Fibroblast of the conjunctiva (primary cell): ENCODE results near the gene GARRE1.
"Not testable (repeated sequence)": the region's sequence is repeated elsewhere in the genome, so short reads cannot be mapped to it uniquely, and the experiment has no call there.

Source experiments
- DNase-seq: peaks from one replicate; pipeline ENCODE4 v3.0.0-alpha.2; 2010; ENCODE audit warnings: low read depth

GARRE1 gene, protein sequence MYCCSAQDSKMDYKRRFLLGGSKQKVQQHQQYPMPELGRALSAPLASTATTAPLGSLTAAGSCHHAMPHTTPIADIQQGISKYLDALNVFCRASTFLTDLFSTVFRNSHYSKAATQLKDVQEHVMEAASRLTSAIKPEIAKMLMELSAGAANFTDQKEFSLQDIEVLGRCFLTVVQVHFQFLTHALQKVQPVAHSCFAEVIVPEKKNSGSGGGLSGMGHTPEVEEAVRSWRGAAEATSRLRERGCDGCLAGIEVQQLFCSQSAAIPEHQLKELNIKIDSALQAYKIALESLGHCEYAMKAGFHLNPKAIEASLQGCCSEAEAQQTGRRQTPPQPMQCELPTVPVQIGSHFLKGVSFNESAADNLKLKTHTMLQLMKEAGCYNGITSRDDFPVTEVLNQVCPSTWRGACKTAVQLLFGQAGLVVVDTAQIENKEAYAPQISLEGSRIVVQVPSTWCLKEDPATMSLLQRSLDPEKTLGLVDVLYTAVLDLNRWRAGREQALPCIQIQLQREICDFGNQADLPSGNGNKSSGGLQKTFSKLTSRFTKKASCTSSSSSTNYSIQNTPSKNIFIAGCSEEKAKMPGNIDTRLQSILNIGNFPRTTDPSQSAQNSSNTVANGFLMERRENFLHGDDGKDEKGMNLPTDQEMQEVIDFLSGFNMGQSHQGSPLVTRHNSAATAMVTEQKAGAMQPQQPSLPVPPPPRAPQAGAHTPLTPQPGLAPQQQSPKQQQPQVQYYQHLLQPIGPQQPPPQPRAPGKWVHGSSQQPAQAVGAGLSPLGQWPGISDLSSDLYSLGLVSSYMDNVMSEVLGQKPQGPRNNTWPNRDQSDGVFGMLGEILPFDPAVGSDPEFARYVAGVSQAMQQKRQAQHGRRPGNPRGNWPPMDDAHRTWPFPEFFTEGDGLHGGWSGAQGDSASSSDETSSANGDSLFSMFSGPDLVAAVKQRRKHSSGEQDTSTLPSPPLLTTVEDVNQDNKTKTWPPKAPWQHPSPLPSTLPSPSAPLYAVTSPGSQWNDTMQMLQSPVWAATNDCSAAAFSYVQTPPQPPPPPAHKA (N-terminal part only)

DNA sequence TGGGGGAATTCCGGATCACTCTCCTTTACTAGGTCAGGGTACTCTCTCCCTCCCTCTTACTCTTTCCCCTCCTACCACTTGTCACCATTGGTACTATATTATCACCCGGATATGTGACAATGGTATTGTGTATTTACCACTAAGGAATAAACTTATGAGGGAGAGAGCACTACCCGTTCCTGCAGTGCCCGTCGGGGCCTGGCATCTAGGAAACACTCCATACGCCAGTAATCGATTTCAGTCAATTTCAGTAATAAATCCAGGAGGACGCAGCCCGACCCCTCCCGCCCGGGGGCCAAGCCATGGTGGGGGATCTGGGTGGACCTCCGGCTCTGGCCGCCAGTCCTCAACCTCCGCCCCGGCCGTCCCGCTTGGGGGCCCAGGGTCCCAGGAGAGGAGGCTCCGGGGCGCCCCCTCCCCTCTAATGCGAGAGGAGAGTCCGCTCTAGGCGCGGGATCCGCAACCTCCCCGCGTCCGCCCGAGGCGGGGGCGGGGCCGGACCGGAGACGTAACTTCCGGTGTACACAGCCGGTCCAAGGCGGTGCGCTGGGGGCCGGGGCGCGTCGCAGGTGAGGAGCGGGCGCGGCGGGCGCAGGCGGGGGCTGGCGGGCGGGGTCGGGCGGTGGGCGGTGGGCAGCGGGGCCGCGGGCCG lies at the start of gene GARRE1:
TSS of gene GARRE1 (plus strand) at position 509 of the 652 bp plus-strand sequence. CDS start 45,920 bp downstream, outside the sequence.
- no peak for DNase-seq

DNA sequence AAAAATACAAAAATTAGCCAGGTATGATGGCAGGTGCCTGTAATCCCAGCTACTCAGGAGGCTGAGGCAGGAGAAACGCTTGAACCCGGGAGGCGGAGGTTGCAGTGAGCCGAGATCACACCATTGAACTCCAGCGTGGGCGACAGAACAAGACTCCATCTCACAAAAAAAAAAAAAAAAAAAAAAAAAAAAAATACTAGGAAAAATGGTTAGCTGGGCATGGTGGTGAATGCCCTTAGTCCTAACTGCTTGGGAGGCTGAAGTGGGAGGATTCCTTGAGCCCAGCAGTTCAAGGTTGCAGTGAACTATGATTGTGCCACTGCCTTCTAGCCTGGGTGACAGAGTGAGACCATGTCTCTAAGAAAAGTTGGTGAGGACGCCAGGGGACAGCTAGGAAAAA lies 49.0 kb upstream of the GARRE1 start:
- DNase-seq: not testable (repeated sequence)

DNA sequence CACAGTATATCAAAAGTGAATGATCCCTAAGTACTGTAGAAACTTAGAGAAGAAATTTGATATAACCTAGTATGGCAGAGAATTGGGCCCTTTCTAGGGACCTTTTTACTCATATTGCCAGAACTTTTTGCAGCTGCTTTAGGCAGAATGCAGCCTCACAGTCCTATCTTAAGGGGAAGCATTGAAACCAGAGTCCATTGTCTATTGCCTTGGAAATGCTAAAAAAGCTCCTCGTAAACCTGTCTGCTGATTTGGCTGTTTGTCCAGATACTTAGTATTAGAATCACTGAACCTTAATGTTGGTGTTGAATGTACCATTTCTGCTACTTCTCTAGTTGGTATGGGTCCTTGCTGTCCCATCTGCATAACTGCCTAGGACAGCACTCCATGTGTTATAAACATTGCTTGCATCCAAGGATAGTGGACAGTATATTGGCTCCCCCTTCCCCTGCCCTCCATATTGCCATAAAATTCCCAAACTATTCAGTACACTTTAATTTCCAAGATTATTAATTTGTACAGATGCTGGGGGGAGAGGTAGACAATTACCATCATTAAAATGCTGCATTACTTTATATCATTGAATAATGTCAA lies 46.0 kb upstream of the GARRE1 start:
- DNase-seq: no peak

DNA sequence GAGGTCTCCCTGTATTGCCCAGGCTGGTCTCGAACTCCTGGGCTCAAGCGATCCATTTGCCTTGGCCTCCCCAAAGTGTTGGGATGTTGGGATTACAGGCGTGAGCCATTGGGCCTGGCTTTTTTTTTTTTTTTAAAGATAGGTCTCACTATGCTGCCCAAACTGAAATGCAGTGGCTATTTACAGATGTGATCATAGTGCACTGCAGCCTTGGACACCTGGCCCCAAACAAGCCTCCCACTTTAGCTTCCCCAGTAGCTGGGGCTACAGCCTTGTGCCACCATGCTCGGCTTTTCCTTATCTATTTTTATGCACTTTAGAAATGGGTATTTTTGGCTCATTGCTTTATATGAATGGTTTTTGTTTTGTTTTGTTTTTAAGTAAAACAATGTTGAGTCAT lies 44.6 kb upstream of the GARRE1 start:
- no peak for DNase-seq

DNA sequence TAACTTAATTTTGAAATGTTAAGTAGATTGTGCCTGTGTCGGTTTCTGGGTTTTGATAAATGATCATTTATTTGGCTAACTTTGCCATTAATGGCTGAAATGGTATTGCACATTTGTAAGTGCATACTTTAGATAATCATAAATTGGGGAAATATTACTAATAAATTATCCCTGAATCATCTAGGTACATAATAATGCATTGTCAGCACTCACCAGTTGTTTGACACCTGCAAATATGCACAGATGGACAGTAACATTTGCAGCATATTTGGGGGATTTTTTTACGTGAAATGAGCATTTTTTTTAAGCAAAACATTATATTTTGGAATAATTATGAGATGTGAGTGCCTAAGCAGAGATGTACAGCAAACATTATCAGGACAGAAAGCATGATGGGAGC lies 41.1 kb upstream of the GARRE1 start:
- no peak for DNase-seq

DNA sequence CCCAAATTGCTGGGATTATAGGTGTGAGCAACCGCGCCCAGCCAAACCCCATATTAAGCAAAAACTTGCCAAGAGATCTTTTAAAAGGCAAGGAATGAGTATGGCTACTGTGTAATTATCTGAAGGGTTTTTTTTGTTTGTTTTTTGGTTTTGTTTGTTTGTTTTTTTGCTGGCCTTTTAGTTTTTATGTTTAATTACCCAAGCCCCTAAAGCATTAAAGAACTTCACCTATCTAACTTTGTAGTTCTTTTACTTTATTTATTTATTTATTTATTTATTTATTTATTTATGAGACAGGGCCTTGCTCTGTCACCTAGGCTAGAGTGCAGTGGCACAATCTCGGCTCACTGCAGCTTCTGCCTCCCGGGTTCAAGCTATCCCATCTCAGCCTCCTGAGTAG lies 40.3 kb upstream of the GARRE1 start:
- no peak for DNase-seq

DNA sequence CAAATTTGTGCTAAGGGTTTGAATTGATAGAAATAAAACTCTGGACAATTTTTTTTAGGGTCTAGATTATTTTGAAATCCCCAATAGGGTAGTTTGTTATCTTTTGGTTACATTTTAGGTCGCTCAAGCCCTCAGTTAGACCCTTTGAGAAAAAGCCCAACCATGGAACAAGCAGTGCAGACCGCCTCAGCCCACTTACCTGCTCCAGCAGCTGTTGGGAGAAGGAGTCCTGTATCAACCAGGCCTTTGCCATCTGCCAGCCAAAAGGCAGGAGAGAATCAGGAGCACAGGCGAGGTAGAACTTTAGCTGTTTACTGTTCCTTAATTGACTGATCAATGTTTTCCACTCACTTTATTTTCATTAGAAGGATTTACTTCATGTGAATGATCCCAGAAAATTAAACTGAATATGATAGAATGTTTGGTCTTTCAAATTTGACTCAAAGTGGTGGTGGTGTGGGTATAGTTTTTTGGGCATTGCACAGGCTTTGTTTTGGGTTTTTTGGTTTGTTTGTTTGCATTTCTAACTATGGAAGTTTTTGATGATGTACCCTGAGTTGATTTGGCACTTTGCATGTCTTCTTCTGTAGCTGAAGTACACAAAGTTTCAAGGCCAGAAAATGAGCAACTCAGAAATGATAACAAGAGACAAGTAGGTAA lies 39.2 kb upstream of the GARRE1 start:
- no peak for DNase-seq

DNA sequence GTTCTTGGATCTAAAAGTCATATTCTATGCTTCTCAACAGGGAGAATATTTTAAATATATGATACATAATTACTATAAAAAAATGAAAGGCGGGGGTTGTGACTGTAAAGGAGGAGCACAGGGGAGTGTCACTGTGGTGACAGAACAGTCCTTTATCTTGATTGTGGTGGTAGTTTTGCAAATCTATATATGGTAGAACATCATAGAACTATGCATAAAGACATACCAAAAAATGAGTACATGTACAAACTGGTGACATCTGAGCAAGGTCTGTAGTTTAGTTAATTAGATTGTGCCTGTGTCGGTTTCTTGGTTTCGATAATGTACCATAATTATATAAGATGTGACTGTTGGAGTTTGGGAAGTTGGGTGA lies 38.7 kb upstream of the GARRE1 start:
- DNase-seq: no peak

DNA sequence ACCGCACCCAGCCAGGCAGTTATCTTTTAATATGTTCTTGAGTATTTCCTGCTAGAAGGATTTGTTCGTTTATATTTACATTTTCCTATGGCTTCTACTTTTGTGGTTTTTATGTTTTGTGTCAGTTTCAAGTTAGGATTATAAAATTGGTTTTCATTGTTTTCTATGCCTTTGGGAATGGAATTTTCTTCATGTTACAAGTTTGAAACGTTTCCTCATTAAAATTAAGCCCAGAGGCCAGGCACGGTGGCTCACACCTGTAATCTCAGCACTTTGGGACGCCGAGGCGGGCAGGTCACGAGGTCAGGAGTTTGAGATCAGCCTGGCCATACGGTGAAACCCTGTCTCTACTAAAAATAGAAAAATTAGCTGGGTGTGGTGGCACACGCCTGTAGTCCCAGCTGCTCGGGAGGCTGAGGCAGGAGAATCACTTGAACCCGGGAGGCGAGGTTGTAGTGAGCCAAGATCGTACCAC lies 37.6 kb upstream of the GARRE1 start:
- DNase-seq: not testable (repeated sequence)

DNA sequence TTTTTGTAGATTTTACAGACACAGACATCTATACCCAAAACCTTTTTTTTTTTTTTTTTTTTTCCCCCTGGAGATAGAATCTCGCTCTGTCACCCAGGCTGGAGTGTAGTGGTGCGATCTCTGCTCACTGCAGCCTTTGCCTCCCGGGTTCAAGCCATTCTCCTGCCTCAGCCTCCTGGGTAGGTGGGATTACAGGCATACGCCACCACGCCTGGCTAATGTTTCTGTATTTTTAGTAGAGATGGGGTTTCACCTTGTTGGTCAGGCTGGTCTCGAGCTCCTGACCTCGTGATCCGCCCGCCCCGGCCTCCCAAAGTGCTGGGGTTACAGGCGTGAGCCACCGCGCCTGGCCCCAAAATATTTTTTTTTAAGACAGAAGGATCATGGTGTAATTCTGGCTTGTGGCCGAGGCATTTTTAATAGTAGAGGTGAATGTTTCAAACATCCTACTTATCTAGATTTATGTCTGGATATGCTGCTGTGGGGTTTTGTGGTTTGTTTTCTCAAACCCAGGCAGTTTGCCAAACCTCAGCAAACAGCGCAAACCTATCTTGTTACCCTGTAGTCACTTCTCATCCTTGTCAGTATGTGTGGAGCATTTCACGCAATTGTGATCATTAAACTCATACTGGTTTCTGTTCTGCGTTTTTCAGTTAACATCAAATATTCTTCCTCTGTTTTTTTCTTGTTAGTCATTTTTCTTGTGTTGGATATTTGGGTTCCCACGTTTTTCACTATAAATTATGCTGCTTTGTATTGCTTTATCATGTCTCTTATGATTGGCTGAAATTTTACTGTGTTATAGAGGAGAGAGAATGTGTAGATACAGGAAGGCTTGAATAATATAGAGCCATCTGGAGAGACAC lies 36.2 kb upstream of the GARRE1 start:
- peak; percentile 63 for DNase-seq

DNA sequence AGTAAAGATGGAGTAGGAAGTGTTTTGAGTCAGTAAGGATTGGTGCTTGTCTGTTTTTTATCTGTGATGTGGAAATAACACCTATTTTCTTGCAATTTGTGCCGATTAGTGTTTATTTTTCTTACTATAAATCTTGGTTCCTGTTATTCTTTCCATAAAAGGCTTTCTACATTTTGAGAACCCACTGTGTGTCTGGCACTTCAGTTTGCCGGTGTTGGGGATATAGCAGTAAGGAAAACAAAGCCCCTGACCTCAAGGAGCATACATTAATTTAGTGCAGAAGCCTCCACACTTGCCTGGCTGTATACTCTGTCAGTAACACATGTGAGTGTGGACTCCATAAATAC lies 35.6 kb upstream of the GARRE1 start:
- DNase-seq: no peak

DNA sequence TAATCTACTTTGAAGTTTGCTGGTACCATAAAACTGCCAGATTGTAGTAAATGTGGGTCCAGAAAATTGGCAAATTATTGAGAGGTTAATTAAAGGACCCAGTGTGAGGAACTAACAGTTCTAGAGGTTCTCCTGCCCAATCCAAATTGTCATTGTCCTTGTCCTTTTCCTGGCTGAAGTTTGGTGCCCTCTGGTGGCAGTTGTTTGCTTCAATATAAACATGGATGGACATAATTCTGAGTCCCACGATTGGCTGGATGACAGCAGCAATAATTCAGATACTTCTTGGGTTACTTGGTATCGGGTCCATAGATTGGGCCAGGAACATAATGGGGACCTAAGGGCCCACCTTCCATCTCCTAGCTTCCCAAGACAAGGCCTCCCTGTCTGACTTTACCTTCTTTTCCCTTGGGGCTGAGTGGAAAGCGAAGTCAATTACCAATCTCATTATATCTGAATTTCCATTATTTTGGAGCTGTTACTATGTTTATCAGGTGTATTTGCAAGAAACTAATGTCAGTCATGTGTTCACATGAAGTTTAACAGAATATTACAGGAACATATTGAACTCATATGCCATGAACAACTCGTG lies 33.8 kb upstream of the GARRE1 start:
- DNase-seq: peak; percentile 54

DNA sequence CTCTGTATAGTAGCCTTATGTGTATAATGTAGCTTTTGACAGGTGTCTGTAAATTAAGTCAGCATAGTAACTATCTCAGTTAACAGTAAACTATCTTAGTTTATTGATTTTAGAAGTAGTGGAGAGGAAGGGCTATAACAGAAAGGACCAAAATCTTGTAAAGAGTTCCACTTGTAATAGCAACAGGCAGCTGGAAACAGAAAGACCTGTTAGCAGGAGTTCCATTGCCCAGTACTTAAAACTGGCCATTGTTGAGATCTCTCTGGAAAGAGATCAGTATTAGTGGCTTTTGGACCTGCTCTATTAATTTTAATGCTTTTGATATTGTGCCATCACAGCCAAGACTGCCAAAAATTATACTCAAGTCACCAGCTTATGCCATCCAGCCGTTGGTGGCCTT lies 32.0 kb upstream of the GARRE1 start:
- no peak for DNase-seq

DNA sequence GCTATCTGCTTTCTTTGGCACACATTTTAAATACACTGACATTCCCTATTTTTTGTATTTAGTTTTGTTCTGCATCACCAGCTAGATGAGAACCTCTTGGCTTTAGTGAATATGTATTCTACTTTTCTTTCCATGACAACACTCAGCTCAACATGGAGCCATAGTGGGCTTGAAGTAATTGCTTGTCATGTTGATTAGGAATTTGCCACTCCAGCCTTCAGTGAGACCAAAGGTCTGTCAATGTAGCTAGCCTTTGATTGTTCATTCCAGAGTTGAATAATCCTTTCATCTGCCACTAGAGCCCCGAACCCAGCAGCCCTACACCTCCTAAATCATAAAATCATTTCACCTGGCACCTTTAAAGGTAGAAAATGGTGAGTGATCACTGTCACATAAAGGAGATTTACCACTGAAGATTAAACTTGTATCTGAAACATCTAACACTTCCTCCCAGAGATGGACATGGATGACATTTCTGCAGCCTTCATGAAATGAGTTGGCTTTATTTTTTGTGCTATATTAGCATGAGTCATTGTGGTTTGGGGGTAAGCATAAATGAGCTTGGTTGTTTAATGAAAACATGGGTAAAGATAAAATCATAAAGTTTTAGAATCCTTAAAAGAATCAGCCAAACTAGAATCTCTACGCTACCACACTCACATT lies 29.2 kb upstream of the GARRE1 start:
- no peak for DNase-seq

DNA sequence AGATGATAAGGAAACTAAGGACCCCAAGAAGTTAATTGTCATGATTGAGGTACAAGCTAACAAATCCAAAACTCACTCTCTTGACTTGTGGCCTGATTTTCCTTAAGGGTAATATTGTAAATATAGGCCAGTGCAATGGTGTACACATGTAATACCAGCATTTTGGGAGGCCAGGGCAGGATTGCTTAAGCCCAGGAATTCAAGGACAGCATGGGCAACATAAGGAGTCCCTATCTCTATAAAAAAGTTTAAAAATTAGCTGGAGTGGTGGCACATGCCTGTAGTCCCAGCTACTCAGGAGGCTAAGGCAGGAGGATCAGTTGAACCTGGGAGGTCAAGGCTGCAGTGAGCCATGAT lies 28.7 kb upstream of the GARRE1 start:
- DNase-seq: no peak

DNA sequence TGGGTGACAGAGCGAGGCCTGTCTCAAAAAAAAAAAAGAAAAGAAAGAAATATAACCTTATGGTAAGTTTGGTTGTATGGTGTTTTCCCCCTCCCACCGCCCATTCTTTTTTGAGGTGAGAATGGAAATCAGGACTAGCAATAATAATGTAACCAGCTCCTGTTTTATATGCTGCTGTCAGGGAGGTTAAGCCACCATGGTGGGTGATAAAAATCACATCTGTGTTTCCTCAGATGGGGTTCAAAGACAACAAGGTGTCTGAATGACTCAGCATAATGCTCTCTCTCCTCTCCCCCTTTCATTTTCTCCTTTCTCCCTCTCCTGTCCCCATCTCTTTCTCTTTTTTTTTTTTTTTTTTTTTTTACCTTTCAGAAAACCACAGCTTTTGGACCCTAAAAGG lies 28.3 kb upstream of the GARRE1 start:
- no peak for DNase-seq

DNA sequence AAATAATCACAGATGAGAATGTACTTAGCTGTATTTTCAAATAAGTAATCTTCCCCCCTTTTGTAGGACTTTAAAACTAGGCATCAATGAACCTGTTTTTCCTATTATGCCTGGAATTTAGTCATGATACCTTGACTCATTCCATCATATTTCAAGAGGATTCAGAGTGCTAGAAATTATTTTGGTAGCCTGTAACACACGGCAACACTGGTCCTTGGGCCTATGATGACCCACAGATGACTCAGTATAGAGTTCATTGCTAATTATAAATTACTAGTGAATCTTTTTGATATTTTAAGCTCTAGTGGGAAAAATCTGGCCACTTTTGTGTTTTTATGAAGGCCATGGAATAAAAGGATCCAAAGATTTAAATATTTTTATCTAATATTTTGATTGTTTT lies 26.0 kb upstream of the GARRE1 start:
- DNase-seq: no peak

DNA sequence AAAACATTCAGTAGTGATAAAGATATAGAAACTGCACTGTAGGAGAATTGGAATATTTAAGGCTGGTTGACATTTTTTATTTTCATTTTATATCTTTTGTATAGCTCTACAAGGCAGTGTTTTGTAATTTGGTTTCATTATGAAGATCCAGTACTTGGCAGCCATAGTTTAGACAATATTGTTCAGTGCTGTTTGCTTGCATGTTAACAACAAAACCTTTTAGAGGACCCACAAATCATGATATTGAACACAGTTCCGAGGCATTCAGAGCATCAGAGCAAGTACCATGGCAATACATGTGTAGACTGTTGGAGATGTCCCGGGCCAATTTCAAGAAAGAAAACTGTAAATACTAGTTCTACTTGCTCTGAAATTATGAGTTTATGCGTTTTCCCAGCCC lies 25.6 kb upstream of the GARRE1 start:
- no peak for DNase-seq

DNA sequence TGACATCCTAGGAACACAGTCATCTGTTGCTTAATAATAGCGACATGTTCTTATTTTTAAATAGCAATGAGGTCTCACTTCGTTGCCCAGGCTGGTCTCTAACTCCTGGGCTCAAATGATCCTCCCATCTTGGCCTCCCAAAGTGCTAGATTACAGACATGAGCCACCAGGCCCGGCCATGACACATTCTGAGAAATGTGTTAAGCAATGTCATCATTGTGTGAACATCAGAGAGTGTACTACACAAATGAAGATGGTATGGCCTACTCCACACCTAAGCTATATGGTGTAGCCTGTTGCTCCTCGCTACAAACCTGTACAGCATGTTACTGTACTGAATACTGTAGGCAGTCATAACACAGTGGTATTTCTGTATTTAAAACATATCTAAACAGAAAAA lies 24.6 kb upstream of the GARRE1 start:
- DNase-seq: no peak

DNA sequence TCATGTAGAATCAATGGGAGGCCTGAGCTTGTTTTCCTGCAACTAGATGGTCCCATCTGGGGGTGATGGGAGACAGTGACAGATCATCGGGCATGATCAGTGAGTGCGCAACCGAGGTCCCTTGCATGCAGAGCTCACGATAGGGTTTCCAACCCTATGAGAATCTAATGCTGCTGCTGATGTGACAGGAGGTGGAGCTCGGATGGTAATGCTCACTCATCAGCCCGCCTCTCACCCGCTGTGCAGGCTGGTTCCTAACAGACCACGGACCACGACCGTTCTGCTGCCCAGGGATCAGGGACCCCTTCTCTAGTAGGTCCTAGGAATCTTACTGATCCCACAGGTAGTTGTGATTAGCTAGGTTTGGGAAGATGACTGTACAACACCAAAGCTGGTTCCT lies 23.5 kb upstream of the GARRE1 start:
- DNase-seq: no peak
